GM21528 (cell line): ENCODE data around the gene RGS5.

ENCODE experiments used
- ATAC-seq: cut with Tn5 transposase; IDR thresholded peaks from one replicate; pipeline ENCODE4 v1.9.1; 2021; ENCODE audit warnings: mild to moderate bottlenecking, moderate library complexity; ENCODE audit not compliant: unreplicated experiment, low FRiP score

The RGS5 gene

GRCh38 chr1:163186862-163187261 is 15.9 kb downstream of the RGS5 start:
- ATAC-seq: no peak

DNA sequence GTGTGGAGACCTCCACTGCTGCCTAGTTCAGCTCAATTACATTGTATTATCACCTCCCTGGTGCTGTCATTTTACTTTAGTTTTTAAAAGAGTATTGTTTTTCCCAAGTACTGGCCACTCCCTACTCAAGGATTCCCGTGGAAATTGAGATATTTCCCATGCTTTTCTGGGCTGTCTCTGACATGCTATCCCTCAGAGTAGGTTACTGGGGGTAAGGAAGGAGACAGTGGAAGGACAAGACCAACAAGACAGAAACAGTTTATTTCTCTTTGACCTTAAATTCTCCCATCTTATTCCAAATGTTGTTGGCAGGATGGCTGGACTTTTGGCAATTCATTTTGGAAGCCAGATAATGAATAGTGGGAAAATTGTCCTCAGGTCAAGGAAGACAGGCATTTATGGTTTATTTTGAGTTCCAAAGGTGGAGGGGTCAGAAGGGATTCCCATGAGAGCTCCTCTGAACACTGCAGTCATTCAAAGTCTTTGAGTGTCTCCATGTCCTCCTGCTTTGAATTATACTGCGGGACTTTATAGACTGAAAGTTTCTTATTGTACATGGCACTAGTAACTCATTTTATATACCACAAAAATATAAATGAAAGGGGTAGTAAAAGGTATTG is 20.3 kb downstream of the RGS5 start:
- no peak for ATAC-seq

- ATAC-seq: no peak
These were observed 24.1 kb downstream of the RGS5 start for GRCh38 chr1:163178628-163179027.

- ATAC-seq: no peak
These were observed 25.9 kb downstream of the RGS5 start for GRCh38 chr1:163176797-163177196.

- no peak for ATAC-seq
These were observed 27.9 kb downstream of the RGS5 start for GRCh38 chr1:163174524-163175437.

DNA sequence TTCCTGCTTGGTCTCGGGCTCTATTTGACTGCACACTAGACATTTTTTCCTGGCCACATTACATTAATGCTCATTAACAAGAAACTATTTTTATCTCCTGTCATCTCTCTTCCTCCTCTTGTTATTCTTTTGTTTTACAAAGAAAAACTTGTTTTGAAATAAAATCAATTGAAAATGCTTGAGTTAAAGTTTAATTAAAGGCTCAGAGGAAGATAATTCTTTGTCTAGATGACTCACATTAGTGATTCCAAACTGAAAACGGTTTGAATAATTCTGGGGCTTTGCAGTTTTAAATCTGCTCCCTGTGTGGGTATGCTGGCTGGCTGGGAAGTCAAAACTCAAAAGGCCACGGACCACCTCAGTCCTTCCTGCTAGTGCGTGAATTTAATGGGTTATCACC is 29.6 kb downstream of the RGS5 start:
- no peak for ATAC-seq

DNA sequence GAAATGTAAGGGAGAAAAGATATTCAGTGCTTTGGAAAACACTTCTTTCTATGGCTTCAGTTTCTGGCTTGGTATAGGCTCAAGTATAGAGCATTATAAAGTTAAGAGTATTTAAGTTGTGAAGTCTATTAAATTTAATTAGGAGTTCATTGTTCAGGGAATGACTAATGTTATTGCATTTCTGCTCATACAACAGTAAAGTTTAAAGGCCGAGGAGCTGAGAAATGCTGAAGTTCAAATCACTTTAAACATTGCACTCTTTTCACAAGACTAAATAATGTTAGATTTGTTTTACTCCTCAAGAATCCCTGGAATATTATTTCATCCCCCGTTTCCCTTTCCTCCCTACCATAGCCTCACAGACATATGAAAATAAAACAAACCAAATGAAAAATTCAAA is 30.1 kb downstream of the RGS5 start:
- no peak for ATAC-seq

DNA sequence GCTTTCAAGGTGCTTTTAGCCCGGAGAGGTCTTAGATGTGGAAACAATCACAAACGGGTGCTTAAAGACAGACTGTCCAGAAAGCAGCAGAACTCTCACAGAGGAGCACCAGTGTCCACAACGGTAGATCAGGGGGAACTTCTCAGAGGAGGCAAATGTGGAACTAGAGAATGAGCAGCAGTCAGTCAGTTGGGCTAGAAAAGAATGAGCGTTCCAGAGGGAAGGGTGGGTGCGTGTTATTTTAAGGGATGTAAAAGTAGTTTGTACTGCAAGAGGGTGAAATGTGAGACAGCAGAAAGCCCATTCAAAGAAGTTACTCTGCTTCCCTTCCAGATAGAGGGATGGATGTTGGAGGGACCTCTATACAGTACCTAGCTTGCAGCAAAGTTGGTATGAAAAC is 30.9 kb downstream of the RGS5 start:
- ATAC-seq: no peak

DNA sequence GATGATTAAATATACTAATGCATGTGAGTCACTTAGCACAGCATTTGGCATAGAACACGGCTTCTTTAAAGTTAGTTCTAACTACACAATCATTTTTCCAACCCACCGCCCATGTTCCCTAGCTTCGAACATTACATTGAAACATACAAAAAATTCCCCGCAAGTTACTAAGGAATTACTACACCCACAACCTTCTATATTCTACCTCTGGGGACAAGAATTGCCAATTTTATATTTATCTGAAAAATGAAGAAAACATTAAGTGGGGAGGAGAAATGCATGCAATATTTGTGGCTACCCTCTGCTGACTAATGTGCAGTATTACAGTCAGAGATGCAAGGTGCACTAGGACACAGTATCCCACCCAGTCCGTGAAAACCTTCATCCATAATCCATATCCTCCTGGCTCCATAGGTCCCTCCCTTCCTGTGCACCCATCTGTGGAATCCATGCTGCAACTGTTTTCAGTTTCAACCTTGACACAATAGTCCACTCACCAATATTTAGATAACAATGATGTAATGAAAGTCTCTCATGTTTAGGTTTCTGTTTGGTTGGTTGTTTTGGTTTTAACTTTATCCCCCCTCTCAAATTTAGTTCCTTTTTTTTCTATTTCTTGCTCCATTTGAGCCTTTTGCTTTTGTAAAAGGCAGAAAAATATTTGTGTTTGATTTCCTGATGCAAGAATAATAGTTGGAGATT is 31.6 kb downstream of the RGS5 start:
- ATAC-seq: no peak

DNA sequence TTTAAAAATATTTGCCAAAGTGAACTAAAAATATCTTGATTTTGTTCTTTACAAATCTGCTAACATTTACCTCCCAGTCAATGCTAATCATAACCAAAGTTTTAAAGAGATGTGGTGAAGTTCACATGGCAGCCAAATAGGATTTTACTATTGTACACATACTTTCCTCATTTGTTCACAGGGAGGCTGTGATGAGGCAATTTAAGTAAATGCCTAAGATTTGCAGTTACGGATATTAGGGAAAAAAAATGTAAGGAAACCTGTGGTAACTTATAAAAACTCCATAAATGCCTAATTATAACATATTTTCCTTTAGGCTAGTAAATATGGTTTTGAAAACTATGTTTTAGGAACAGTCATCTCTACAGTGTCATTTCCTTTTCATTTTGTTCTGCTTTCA is 32.4 kb downstream of the RGS5 start:
- ATAC-seq: no peak

DNA sequence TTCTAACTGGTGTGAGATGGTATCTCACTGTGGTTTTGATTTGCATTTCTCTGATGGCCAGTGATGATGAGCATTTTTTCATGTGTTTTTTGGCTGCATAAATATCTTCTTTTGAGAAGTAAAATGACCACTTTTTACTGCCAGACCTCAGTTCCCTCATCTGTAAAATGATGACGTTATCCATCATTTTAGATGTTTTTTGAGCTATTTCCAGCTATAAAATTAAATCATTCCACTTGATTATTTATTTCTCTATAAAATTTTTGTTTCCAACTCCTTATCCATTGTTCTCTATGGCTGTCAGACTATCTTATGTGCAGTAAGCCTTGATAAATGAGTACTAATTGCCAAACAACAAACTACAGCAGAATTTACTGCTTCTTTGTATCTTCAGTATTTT is 33.2 kb downstream of the RGS5 start:
- no peak for ATAC-seq

DNA sequence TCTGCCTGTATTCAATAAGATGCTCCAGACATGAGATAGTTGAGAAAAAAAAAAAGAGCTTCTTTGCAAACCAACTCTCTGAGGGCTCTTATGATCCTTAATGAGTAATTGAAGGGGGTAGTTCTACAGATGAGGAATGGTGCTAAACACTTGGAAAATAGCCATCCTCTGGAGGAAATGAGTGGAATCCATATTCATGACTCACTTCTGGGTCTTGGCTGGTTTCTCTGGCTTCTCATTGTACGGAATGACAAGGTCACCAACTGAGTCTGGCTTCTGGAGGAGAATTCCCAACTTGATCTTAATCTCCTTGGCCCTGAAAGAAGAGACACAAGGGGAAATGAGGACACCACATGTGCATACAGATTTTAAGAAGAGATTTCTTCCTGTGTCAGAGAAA is 34.7 kb downstream of the RGS5 start:
- no peak for ATAC-seq

DNA sequence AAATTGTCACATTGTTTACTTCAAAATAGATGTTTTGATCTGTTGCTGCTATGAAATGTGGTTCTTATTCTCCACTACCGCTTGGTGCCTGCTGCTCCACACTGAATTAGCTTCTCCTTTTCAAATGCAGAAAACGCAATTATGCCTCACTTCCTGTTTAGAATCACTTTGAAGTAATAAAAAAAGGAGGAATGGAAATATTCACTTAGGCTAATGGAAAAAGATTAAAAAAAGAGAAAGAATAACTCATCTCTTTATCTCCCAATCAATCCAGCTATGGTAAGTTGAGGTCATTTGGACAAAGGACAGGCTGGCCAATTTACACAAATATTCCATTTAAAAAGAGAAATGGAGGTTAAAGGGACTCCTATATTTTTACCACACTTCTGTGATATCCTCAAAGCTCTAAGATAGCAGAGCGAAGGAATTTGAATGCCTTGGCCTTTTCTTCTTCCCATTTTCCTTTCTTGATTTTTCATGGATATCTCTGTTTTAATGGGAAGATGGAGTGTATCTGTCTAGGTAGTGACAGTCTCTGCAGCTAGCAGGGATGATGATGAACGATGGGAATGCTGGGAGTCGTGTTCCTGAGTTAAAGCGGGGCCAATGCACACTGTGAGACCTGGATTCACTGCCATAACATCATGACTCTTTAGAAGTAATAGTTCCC is 35.7 kb downstream of the RGS5 start:
- ATAC-seq: no peak

GRCh38 chr1:163165119-163165518 is 37.6 kb downstream of the RGS5 start:
- no peak for ATAC-seq

GRCh38 chr1:163163881-163164582 is 38.7 kb downstream of the RGS5 start:
- no peak for ATAC-seq

DNA sequence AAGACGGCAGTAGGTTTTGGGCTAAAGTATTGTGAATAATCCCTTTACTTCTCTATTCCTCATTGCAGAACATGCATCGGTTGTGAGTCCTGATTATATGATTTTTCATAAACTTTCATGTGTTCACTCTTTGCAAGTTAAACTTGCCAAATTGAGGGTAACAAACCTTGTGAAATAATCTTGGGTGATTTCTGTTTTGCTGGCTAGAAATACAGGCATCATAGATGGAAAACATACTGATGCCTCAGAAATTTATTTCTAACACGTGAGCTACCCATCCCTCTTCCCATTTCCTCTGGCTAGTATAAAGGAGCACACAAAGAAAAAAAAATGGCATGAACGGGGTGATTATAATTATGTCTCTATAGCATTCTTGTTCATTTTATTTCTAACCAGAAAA is 39.6 kb downstream of the RGS5 start:
- no peak for ATAC-seq

GRCh38 chr1:163162381-163162914 is 40.3 kb downstream of the RGS5 start:
- ATAC-seq: no peak

- ATAC-seq: no peak
These were observed 40.9 kb downstream of the RGS5 start for GRCh38 chr1:163161841-163162240.

GRCh38 chr1:163161337-163161736 is 41.4 kb downstream of the RGS5 start:
- no peak for ATAC-seq

DNA sequence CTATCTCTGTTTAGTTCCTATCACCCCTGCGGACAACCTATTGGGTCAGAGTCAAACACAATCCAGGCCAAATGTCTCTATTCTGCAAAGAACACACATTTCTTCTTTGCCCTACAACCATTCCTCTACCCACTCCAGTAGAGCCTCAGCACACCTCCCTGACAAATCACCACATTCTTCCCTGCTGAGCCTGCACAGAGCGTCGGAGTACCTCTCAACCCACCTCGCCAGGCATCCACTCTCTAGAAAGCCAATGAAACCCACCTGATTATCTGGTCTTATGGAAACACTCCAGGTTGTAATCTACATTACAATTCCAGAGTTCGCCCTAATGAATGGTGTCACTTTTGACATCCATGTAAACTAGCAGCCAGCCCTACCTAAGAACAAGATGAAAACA is 47.1 kb downstream of the RGS5 start:
- no peak for ATAC-seq
